SH-SY5Y (cell line): Measurements from ENCODE around the gene UTP4.

ENCODE experiments used
- GATA2 ChIP-seq: IDR thresholded peaks from 2 replicates; pipeline ENCODE4 v1.6.1; 2011; ENCODE audit warnings: mild to moderate bottlenecking, low read depth, low read length
- GATA3 ChIP-seq: IDR thresholded peaks from 2 replicates; pipeline ENCODE4 v1.6.1; 2011; ENCODE audit warnings: low read depth, mild to moderate bottlenecking, low read length, moderate library complexity

The UTP4 gene

GRCh38 chr16:69106491-69107315 lies 25.7 kb upstream of the UTP4 start:
- TF ChIP-seq GATA2: no peak
- TF ChIP-seq GATA3: no peak

- TF ChIP-seq GATA3: no peak
- no peak for TF ChIP-seq GATA2
Observed at GRCh38 chr16:69107316-69107962, 25.0 kb upstream of the UTP4 start.

- TF ChIP-seq GATA3: no peak
- no peak for TF ChIP-seq GATA2
Observed at GRCh38 chr16:69108064-69108904, 24.2 kb upstream of the UTP4 start.

GRCh38 chr16:69108905-69109252 lies 23.6 kb upstream of the UTP4 start:
- no peak for TF ChIP-seq GATA3
- TF ChIP-seq GATA2: no peak

- TF ChIP-seq GATA2: no peak
- no peak for TF ChIP-seq GATA3
Observed at GRCh38 chr16:69109486-69110270, 22.8 kb upstream of the UTP4 start.

GRCh38 chr16:69110406-69110805 lies 22.0 kb upstream of the UTP4 start:
- TF ChIP-seq GATA2 (no peak), GATA3 (no peak)

- no peak for TF ChIP-seq GATA2
- no peak for TF ChIP-seq GATA3
Observed at GRCh38 chr16:69111216-69111875, 21.1 kb upstream of the UTP4 start.

- TF ChIP-seq GATA3: no peak
- TF ChIP-seq GATA2: no peak
Observed at GRCh38 chr16:69111876-69112230, 20.6 kb upstream of the UTP4 start.

- TF ChIP-seq GATA2 (no peak), GATA3 (no peak)
Observed at GRCh38 chr16:69112285-69113129, 19.9 kb upstream of the UTP4 start.

- TF ChIP-seq GATA2 (no peak), GATA3 (no peak)
Observed at GRCh38 chr16:69113216-69113615, 19.2 kb upstream of the UTP4 start.

GRCh38 chr16:69114346-69114975 lies 18.0 kb upstream of the UTP4 start:
- TF ChIP-seq GATA3 (no peak), GATA2 (no peak)

GRCh38 chr16:69114976-69115355 lies 17.5 kb upstream of the UTP4 start:
- TF ChIP-seq GATA3: no peak
- TF ChIP-seq GATA2: no peak
